B cell (primary cell): ENCODE results near the gene PTPRG. TPM values are rescaled to one million over a fixed set of nuclear protein-coding genes. Genes with fewer than 3 reads are reported as not detected.

ENCODE experiments used
- ATAC-seq: fragments of 200-7000 bp; cut with Tn5 transposase; one replicate; pipeline ENCODE4 v1.10.0; 2021; ENCODE audit warnings: low read depth, mild to moderate bottlenecking, moderate number of reproducible peaks, moderate library complexity
- CTCF ChIA-PET: fragments of 350-600 bp; sonication (Branson Sonifier 250); formaldehyde crosslinking; loops from one replicate; lab custom pipeline; 2021; ENCODE audit warnings: antibody characterized with exemption, inconsistent platforms; lab: Charles Lee
- POLR2A ChIA-PET: fragments of 350-600 bp; sonication (Branson Sonifier 250); formaldehyde crosslinking; loops from one replicate; lab custom pipeline; 2021; ENCODE audit warnings: antibody characterized with exemption; lab: Charles Lee
- DNase-seq: peaks from one replicate; pipeline ENCODE4 v3.0.0; 2013
- H2AFZ ChIP-seq: 2 replicates; pipeline ENCODE4 v1.6.1; 2012; ENCODE audit warnings: mild to moderate bottlenecking, low read depth, low read length; ENCODE audit not compliant: insufficient read depth, poor library complexity, severe bottlenecking
- H3K27ac ChIP-seq, 2 donors: 1 replicate in 1 of 2; 2 replicates in 1 of 2; pipeline ENCODE4 v1.5.1; 2012 to 2013; ENCODE audit warnings: low read length in 2 of 2, mild to moderate bottlenecking in 2 of 2, moderate library complexity in 1 of 2
- H3K27me3 ChIP-seq, 4 experiments: fragments of 200-600 bp in 1 of 4; sonication (generic) in 1 of 4; replicated peaks in 1 of 4; 1 replicate in 2 of 4; 2 replicates in 2 of 4; pipeline versions ENCODE4 v1.6.1 to v1.7.0; 2013 to 2016; ENCODE audit warnings: low read length in 3 of 4, mild to moderate bottlenecking in 2 of 4, mixed read lengths in 1 of 4, moderate library complexity in 1 of 4; ENCODE audit not compliant: insufficient read depth in 4 of 4, control insufficient read depth in 3 of 4; ENCODE audit errors: control extremely low read depth in 1 of 4
- H3K36me3 ChIP-seq, 2 experiments: replicated peaks in 1 of 2; 1 replicate in 1 of 2; 2 replicates in 1 of 2; pipeline versions ENCODE4 v1.6.1 to v1.7.1; 2013; ENCODE audit warnings: low read length in 1 of 2; ENCODE audit not compliant: insufficient read depth in 2 of 2, control insufficient read depth in 1 of 2; ENCODE audit errors: control extremely low read depth in 1 of 2, extremely low read depth in 1 of 2
- H3K4me1 ChIP-seq, 2 donors: fragments of 200-600 bp in 1 of 2; sonication (generic) in 1 of 2; 1 replicate in 1 of 2; 2 replicates in 1 of 2; pipeline versions ENCODE4 v1.5.1 to v1.6.1; 2013 to 2017; ENCODE audit warnings: low read length in 2 of 2; ENCODE audit not compliant: control insufficient read depth in 2 of 2, insufficient read depth in 2 of 2
- H3K4me2 ChIP-seq: replicated peaks from 2 replicates; pipeline ENCODE3; 2012; ENCODE audit warnings: mild to moderate bottlenecking, low read depth, low read length; ENCODE audit not compliant: poor library complexity, severe bottlenecking
- H3K4me3 ChIP-seq, 5 experiments: fragments of 200-600 bp in 1 of 5; sonication (generic) in 1 of 5; 1 replicate in 3 of 5; 2 replicates in 2 of 5; pipeline versions ENCODE4 v1.5.1 to v1.7.0; 2011 to 2016; ENCODE audit warnings: low read length in 4 of 5, mild to moderate bottlenecking in 4 of 5, low read depth in 2 of 5, control low read depth in 1 of 5, moderate library complexity in 1 of 5; ENCODE audit not compliant: insufficient read depth in 1 of 5; ENCODE audit errors: control extremely low read depth in 1 of 5, extremely low read depth in 1 of 5
- H3K79me2 ChIP-seq: fragments of 200-600 bp; sonication (generic); one replicate; pipeline ENCODE4 v1.6.0; 2016; ENCODE audit warnings: low read length; ENCODE audit not compliant: control insufficient read depth, insufficient read depth
- H3K9ac ChIP-seq: fragments of 200-600 bp; sonication (generic); 2 replicates; pipeline ENCODE4 v1.6.1; 2017; ENCODE audit warnings: mild to moderate bottlenecking, low read length, moderate library complexity
- H3K9me3 ChIP-seq, 3 donors: one replicate each; pipeline versions ENCODE4 v1.6.1 to v1.7.1; 2013; ENCODE audit warnings: low read length in 2 of 3; ENCODE audit not compliant: control insufficient read depth in 2 of 3, insufficient read depth in 1 of 3; ENCODE audit errors: control extremely low read depth in 1 of 3
- H4K20me1 ChIP-seq: 2 replicates; pipeline ENCODE4 v1.6.0; 2012; ENCODE audit warnings: mild to moderate bottlenecking, low read length; ENCODE audit not compliant: insufficient read depth, control insufficient read depth, poor library complexity, severe bottlenecking
- H3K27ac Mint-ChIP-seq: one replicate; pipeline ENCODE4 v1.8.0; 2021; ENCODE audit warnings: mixed read lengths
- H3K27me3 Mint-ChIP-seq: one replicate; pipeline ENCODE4 v1.8.0; 2021; ENCODE audit warnings: mixed read lengths
- H3K4me1 Mint-ChIP-seq: one replicate; pipeline ENCODE4 v1.8.0; 2021; ENCODE audit warnings: mixed read lengths
- H3K4me3 Mint-ChIP-seq: one replicate; pipeline ENCODE4 v1.8.0; 2021; ENCODE audit warnings: mixed read lengths
- H3K9me3 Mint-ChIP-seq: one replicate; pipeline ENCODE4 v1.8.0; 2022; ENCODE audit warnings: mixed read lengths; ENCODE audit not compliant: insufficient read depth
- EZH2 ChIP-seq: IDR thresholded peaks from 2 replicates; pipeline ENCODE4 v1.6.1; 2012; ENCODE audit warnings: borderline replicate concordance, low read depth, mild to moderate bottlenecking, moderate library complexity, low read length; ENCODE audit not compliant: insufficient read depth, poor library complexity, severe bottlenecking
- WGBS: methylation state at CpG from one replicate; pipeline ENCODE4 v1.1.5; 2013; ENCODE audit warnings: missing lambda C conversion rate; ENCODE audit not compliant: insufficient coverage; 5-methylcytosine and 5-hydroxymethylcytosine counted together
- intact Hi-C: fragments of 100-400 bp; cut with micrococcal nuclease; formaldehyde crosslinking; loops from one replicate; pipeline ENCODE4 v1.10.0; 2022
- polyA plus RNA-seq: library from polyadenylated mRNA; depleted of rRNA; stranded (reverse); fragments of >200 nt; gene quantifications from 2 replicates; pipeline ENCODE4 v1.2.3, GENCODE V29; 2012
- total RNA-seq, 2 donors: library from RNA; stranded (reverse); fragments of 120-200 nt in 1 of 2; gene quantifications; 1 replicate in 1 of 2; 2 replicates in 1 of 2; pipeline versions ENCODE4 v1.2.3 to v1.2.4, GENCODE V29; 2013 to 2022
- TF ChIP-seq, protein P1 (sequence below): fragments of 200-600 bp; IDR thresholded peaks from one replicate; pipeline ENCODE4 v1.8.0; 2022; ENCODE audit warnings: antibody characterized with exemption, mild to moderate bottlenecking

The PTPRG gene
- total and polyA plus RNA-seq, 2 donors (not counting 1 experiment from before 2014, with no cell fraction given), result 0.12 to 1.3 TPM

- Histone ChIP-seq H3K79me2 (no peaks in the 10 kb centered on the region), H3K4me3 (no peak overlapping the region), H3K9me3 (peaks cover 0 to 2% (median 0%) of the 10 kb centered on the region in 3 donors), H3K36me3 (no peaks in the 10 kb centered on the region), H4K20me1 (no peaks in the 10 kb centered on the region), H2AFZ (no peak overlapping the region), H3K27ac (no peak overlapping the region), H3K4me1 (no peaks in the 10 kb centered on the region), H3K27me3 (no peaks in the 10 kb centered on the region), H3K4me2 (no peak overlapping the region), H3K9ac (no peak overlapping the region)
- H3K4me1 Mint-ChIP-seq, result no peaks in the 10 kb centered on the region
- ChIA-PET POLR2A (no interaction called here), CTCF (no interaction called here)
- TF ChIP-seq, protein P1, sequence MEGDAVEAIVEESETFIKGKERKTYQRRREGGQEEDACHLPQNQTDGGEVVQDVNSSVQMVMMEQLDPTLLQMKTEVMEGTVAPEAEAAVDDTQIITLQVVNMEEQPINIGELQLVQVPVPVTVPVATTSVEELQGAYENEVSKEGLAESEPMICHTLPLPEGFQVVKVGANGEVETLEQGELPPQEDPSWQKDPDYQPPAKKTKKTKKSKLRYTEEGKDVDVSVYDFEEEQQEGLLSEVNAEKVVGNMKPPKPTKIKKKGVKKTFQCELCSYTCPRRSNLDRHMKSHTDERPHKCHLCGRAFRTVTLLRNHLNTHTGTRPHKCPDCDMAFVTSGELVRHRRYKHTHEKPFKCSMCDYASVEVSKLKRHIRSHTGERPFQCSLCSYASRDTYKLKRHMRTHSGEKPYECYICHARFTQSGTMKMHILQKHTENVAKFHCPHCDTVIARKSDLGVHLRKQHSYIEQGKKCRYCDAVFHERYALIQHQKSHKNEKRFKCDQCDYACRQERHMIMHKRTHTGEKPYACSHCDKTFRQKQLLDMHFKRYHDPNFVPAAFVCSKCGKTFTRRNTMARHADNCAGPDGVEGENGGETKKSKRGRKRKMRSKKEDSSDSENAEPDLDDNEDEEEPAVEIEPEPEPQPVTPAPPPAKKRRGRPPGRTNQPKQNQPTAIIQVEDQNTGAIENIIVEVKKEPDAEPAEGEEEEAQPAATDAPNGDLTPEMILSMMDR, result no peak
- TF ChIP-seq EZH2, result no peak
- no peak for ATAC-seq
- WGBS, result 100% methylated on average over 2 of the region's 4 CpGs
- no peaks in the 10 kb centered on the region for H3K27me3 Mint-ChIP-seq
- no peak overlapping the region for H3K4me3 Mint-ChIP-seq
- H3K9me3 Mint-ChIP-seq, result peaks cover 2% of the 10 kb centered on the region
- H3K27ac Mint-ChIP-seq, result no peak overlapping the region
- no peak for DNase-seq
- intact Hi-C loops, result no loop called here
These were observed 429.1 kb downstream of the PTPRG start for GRCh38 chr3:61990327-61991027.

GRCh38 chr3:61991706-61992105 is 430.3 kb downstream of the PTPRG start:
- Mint-ChIP-seq H3K27me3 (no peaks in the 10 kb centered on the region), H3K4me3 (no peak overlapping the region), H3K4me1 (no peaks in the 10 kb centered on the region), H3K9me3 (peaks cover 2% of the 10 kb centered on the region), H3K27ac (no peak overlapping the region)
- ChIA-PET POLR2A (no interaction called here), CTCF (no interaction called here)
- Histone ChIP-seq H3K4me2 (no peak overlapping the region), H3K9me3 (peaks cover 0 to 2% (median 0%) of the 10 kb centered on the region in 3 donors), H3K79me2 (no peaks in the 10 kb centered on the region), H3K36me3 (no peaks in the 10 kb centered on the region), H2AFZ (no peak overlapping the region), H4K20me1 (no peaks in the 10 kb centered on the region), H3K4me3 (no peak overlapping the region), H3K9ac (no peak overlapping the region), H3K27ac (no peak overlapping the region), H3K4me1 (no peaks in the 10 kb centered on the region), H3K27me3 (no peaks in the 10 kb centered on the region)
- DNase-seq (no peak), ATAC-seq (no peak)
- TF ChIP-seq, protein P1, result no peak
- TF ChIP-seq EZH2, result no peak
- intact Hi-C loops, result no loop called here
- WGBS, result 97% methylated on average over 7 of the region's 8 CpGs
